GM12878 (cell line): ENCODE results near the gene APLP2.

Experiments used
- ATF3 ChIP-seq: IDR thresholded peaks from 2 replicates; pipeline ENCODE4 v1.6.1; 2011; ENCODE audit warnings: low read depth, mild to moderate bottlenecking, low read length, moderate library complexity, borderline replicate concordance; ENCODE audit errors: extremely low read depth
- MXI1 ChIP-seq: fragments of 150-350 bp; IDR thresholded peaks from 2 replicates; pipeline ENCODE4 v1.6.1; 2011; ENCODE audit warnings: low read depth, mild to moderate bottlenecking, inconsistent platforms, low read length, improper control_type of control experiment
- ZNF622 ChIP-seq: fragments of 450-650 bp; IDR thresholded peaks from 2 replicates; pipeline ENCODE4 v1.6.1; 2017; ENCODE audit warnings: mild to moderate bottlenecking, inconsistent platforms

- TF ChIP-seq MXI1 (no peak), ATF3 (no peak), ZNF622 (no peak)
Observed at GRCh38 chr11:130160498-130161155, 90.9 kb downstream of the APLP2 start.
